Measurements from ENCODE around the gene RTL5. TPM values are rescaled to one million over a fixed set of nuclear protein-coding genes. Genes with fewer than 3 reads are reported as not detected.

The RTL5 gene
- total RNA-seq, 1 experiment from 2014 or later, result 8.4 TPM

DNA sequence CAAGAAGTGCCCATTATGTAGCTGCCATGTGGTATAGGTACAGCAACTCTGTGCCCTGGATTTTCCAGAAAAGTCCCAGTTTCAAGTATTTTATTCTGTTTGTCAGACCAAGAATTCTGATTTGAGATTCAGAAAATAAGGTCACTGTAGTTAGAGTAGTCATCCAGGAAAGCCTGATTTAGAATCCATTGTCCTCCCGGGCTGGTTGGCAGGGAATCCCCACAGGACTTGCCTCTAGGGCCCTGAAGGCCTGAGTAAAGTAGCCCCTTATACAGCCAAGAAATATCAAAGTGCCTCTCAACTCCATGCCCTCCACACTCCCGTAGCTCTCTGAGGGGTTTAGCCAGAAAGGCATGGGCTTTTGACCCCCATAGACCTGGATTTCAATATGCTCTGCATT lies 36.3 kb downstream of the RTL5 start:
- CTCF ChIA-PET, result no interaction called here
- intact Hi-C loops (cut with micrococcal nuclease; ENCODE audit: unreplicated experiment), result no loop called here
- Histone ChIP-seq H3K4me3 (ENCODE audit: low read depth, low read length, poor library complexity, severe bottlenecking) (no peak overlapping the region), H3K27me3 (replicated peaks; ENCODE audit: insufficient read depth, low read depth, low read length, poor library complexity) (no peaks in the 10 kb centered on the region), H3K36me3 (ENCODE audit: insufficient read depth, low read length, poor library complexity, severe bottlenecking) (no peaks in the 10 kb centered on the region), H3K9me3 (ENCODE audit: low read depth, low read length, poor library complexity, severe bottlenecking) (no peaks in the 10 kb centered on the region), H3K27ac (ENCODE audit: low read depth, low read length, poor library complexity, severe bottlenecking) (no peak overlapping the region), H3K4me1 (ENCODE audit: insufficient read depth, low read length, poor library complexity, severe bottlenecking) (no peaks in the 10 kb centered on the region)
- TF ChIP-seq EZH2 (IDR thresholded peaks at IDR 0.05; ENCODE audit: borderline replicate concordance, low read depth, low read length, poor library complexity, severe bottlenecking), result no peak
- TF ChIP-seq, protein P1, sequence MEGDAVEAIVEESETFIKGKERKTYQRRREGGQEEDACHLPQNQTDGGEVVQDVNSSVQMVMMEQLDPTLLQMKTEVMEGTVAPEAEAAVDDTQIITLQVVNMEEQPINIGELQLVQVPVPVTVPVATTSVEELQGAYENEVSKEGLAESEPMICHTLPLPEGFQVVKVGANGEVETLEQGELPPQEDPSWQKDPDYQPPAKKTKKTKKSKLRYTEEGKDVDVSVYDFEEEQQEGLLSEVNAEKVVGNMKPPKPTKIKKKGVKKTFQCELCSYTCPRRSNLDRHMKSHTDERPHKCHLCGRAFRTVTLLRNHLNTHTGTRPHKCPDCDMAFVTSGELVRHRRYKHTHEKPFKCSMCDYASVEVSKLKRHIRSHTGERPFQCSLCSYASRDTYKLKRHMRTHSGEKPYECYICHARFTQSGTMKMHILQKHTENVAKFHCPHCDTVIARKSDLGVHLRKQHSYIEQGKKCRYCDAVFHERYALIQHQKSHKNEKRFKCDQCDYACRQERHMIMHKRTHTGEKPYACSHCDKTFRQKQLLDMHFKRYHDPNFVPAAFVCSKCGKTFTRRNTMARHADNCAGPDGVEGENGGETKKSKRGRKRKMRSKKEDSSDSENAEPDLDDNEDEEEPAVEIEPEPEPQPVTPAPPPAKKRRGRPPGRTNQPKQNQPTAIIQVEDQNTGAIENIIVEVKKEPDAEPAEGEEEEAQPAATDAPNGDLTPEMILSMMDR (conservative IDR thresholded peaks at IDR 0.05; ENCODE audit: low read depth, low read length), result no peak
- BruUV-seq (replicated peaks), result no TSS peak
- POLR2A ChIA-PET (ENCODE audit: low non-redundant PET), result no interaction called here
- DNase-seq (ENCODE audit: low spot score), result no peak

DNA sequence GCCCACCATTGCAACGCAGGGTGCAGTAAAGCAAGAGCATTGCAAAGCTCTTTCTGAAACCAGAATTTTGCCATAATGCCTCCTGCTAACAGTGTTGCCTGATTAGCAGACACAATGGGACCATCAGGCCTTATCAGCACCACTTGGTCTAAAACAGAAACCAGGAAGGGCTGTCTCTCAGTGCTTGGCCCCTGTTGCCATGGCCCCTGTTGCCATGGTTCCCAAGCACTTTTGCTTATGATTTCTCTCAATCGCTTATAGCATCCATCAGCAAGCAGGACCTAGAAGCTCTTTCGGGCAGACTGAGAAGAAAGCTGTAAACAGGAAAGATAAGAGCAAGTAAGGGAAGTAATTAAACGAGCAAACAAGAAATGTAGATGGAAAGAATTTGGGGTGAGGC lies 36.8 kb downstream of the RTL5 start:
- CTCF ChIA-PET, result no interaction called here
- Histone ChIP-seq H3K27me3 (replicated peaks; ENCODE audit: insufficient read depth, low read depth, low read length, poor library complexity) (no peaks in the 10 kb centered on the region), H3K36me3 (ENCODE audit: insufficient read depth, low read length, poor library complexity, severe bottlenecking) (no peaks in the 10 kb centered on the region), H3K27ac (ENCODE audit: low read depth, low read length, poor library complexity, severe bottlenecking) (no peak overlapping the region), H3K4me1 (ENCODE audit: insufficient read depth, low read length, poor library complexity, severe bottlenecking) (no peaks in the 10 kb centered on the region), H3K4me3 (ENCODE audit: low read depth, low read length, poor library complexity, severe bottlenecking) (no peak overlapping the region), H3K9me3 (ENCODE audit: low read depth, low read length, poor library complexity, severe bottlenecking) (no peaks in the 10 kb centered on the region)
- intact Hi-C loops (cut with micrococcal nuclease; ENCODE audit: unreplicated experiment), result no loop called here
- TF ChIP-seq EZH2 (IDR thresholded peaks at IDR 0.05; ENCODE audit: borderline replicate concordance, low read depth, low read length, poor library complexity, severe bottlenecking), result no peak
- TF ChIP-seq, protein P1 (conservative IDR thresholded peaks at IDR 0.05; ENCODE audit: low read depth, low read length), result no peak
- BruUV-seq (replicated peaks), result no TSS peak
- POLR2A ChIA-PET (ENCODE audit: low non-redundant PET), result no interaction called here
- DNase-seq (ENCODE audit: low spot score), result no peak

DNA sequence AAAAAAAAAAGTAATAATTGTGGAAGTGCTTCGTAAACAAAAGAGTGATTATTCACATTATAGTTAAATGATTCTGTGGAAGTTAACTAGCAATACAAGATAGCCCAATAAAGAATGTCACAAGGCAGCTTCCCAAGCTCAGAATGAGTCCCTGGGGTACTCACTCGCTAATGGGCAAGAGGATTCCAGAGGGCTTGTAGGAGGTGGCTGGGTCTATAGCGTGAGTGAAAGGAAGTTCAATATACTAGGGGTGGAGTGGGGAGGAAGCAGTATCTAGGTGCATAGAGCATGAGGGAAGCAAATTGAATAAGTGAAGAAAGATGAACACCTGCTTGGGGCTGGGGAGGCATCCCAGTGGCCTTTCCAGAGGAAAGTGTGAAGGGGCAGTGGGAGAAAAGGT lies 42.5 kb downstream of the RTL5 start:
- BruUV-seq (replicated peaks), result no TSS peak
- intact Hi-C loops (cut with micrococcal nuclease; ENCODE audit: unreplicated experiment), result no loop called here
- ChIA-PET CTCF (no interaction called here), POLR2A (ENCODE audit: low non-redundant PET) (no interaction called here)
- Histone ChIP-seq H3K9me3 (ENCODE audit: low read depth, low read length, poor library complexity, severe bottlenecking) (no peaks in the 10 kb centered on the region), H3K4me3 (ENCODE audit: low read depth, low read length, poor library complexity, severe bottlenecking) (no peak overlapping the region), H3K27ac (ENCODE audit: low read depth, low read length, poor library complexity, severe bottlenecking) (no peak overlapping the region), H3K4me1 (ENCODE audit: insufficient read depth, low read length, poor library complexity, severe bottlenecking) (no peaks in the 10 kb centered on the region), H3K27me3 (replicated peaks; ENCODE audit: insufficient read depth, low read depth, low read length, poor library complexity) (no peaks in the 10 kb centered on the region), H3K36me3 (ENCODE audit: insufficient read depth, low read length, poor library complexity, severe bottlenecking) (no peaks in the 10 kb centered on the region)
- no peak for DNase-seq (ENCODE audit: low spot score)
- TF ChIP-seq EZH2 (IDR thresholded peaks at IDR 0.05; ENCODE audit: borderline replicate concordance, low read depth, low read length, poor library complexity, severe bottlenecking), result no peak
- TF ChIP-seq, protein P1 (conservative IDR thresholded peaks at IDR 0.05; ENCODE audit: low read depth, low read length), result no peak

All from A673 (cell line).